Sigmoid colon (tissue), 4 donors: ENCODE results near the gene HNRNPUL1.

Experiments
- CTCF ChIP-seq, 4 experiments: fragments of 450-650 bp in 3 of 4; fragments of 200-600 bp in 1 of 4; IDR thresholded peaks; one replicate each; pipeline ENCODE4 v1.5.1; 2016 to 2019; ENCODE audit warnings: antibody characterized with exemption in 4 of 4, mild to moderate bottlenecking in 3 of 4, moderate library complexity in 2 of 4
- EP300 ChIP-seq, 4 donors: sonication (generic); formaldehyde crosslinking; IDR thresholded peaks; one replicate each; pipeline ENCODE4 v1.6.1; 2017; ENCODE audit warnings: antibody characterized with exemption in 4 of 4
- POLR2A ChIP-seq, 2 donors: fragments of 450-650 bp; IDR thresholded peaks; one replicate each; pipeline ENCODE4 v1.6.1; 2016; ENCODE audit warnings: antibody characterized with exemption in 2 of 2, mild to moderate bottlenecking in 2 of 2, moderate library complexity in 2 of 2
- POLR2AphosphoS5 ChIP-seq, 4 donors: sonication (generic); formaldehyde crosslinking; IDR thresholded peaks; one replicate each; pipeline ENCODE4 v1.6.1; 2017; ENCODE audit warnings: antibody characterized with exemption in 4 of 4

GRCh38 chr19:41278478-41278877 is 14.3 kb downstream of the HNRNPUL1 start:
- no peak for TF ChIP-seq CTCF (IDR thresholded peaks at IDR 0.05)
- TF ChIP-seq POLR2A (IDR thresholded peaks at IDR 0.05): no peak
- no peak for TF ChIP-seq POLR2AphosphoS5 (IDR thresholded peaks at IDR 0.05)
- no peak for TF ChIP-seq EP300 (IDR thresholded peaks at IDR 0.05)
